ENCODE results near the gene DISP3.

Gene DISP3

GRCh38 chr1:11515368-11516300 is 36.7 kb downstream of the DISP3 start:
- no peak overlapping the region for H3K4me3 ChIP-seq (ENCODE audit: low read length)
- H2AFZ ChIP-seq (ENCODE audit: low read depth, low read length): no peak overlapping the region
- H3K9me3 ChIP-seq (ENCODE audit: low read length): no peaks in the 10 kb centered on the region
- peaks cover 9% of the 10 kb centered on the region for H3K36me3 ChIP-seq (ENCODE audit: insufficient read depth, low read length)
- no peaks in the 10 kb centered on the region for H3K27me3 ChIP-seq (ENCODE audit: insufficient read depth, low read length)
- H3K4me1 ChIP-seq (ENCODE audit: insufficient read depth, low read length): no peaks in the 10 kb centered on the region

- peaks cover 9% of the 10 kb centered on the region for H3K36me3 ChIP-seq (ENCODE audit: insufficient read depth, low read length)
- no peaks in the 10 kb centered on the region for H3K27me3 ChIP-seq (ENCODE audit: insufficient read depth, low read length)
- H2AFZ ChIP-seq (ENCODE audit: low read depth, low read length): no peak overlapping the region
- no peaks in the 10 kb centered on the region for H3K4me1 ChIP-seq (ENCODE audit: insufficient read depth, low read length)
- H3K4me3 ChIP-seq (ENCODE audit: low read length): no peak overlapping the region
- H3K9me3 ChIP-seq (ENCODE audit: low read length): no peaks in the 10 kb centered on the region
Observed at GRCh38 chr1:11516961-11517635, 38.1 kb downstream of the DISP3 start.

- H3K27me3 ChIP-seq (ENCODE audit: insufficient read depth, low read length): no peaks in the 10 kb centered on the region
- no peak overlapping the region for H3K4me3 ChIP-seq (ENCODE audit: low read length)
- H3K36me3 ChIP-seq (ENCODE audit: insufficient read depth, low read length): peaks cover 9% of the 10 kb centered on the region
- H3K4me1 ChIP-seq (ENCODE audit: insufficient read depth, low read length): no peaks in the 10 kb centered on the region
- no peaks in the 10 kb centered on the region for H3K9me3 ChIP-seq (ENCODE audit: low read length)
- no peak overlapping the region for H2AFZ ChIP-seq (ENCODE audit: low read depth, low read length)
Observed at GRCh38 chr1:11518016-11518701, 39.2 kb downstream of the DISP3 start.

GRCh38 chr1:11518791-11519628 is 40.1 kb downstream of the DISP3 start:
- no peak overlapping the region for H2AFZ ChIP-seq (ENCODE audit: low read depth, low read length)

GRCh38 chr1:11519629-11520031 is 40.7 kb downstream of the DISP3 start:
- no peaks in the 10 kb centered on the region for H3K27me3 ChIP-seq (ENCODE audit: insufficient read depth, low read length)
- H3K4me1 ChIP-seq (ENCODE audit: insufficient read depth, low read length): no peaks in the 10 kb centered on the region
- peaks cover 9% of the 10 kb centered on the region for H3K36me3 ChIP-seq (ENCODE audit: insufficient read depth, low read length)
- H3K4me3 ChIP-seq (ENCODE audit: low read length): no peak overlapping the region
- H2AFZ ChIP-seq (ENCODE audit: low read depth, low read length): no peak overlapping the region
- no peaks in the 10 kb centered on the region for H3K9me3 ChIP-seq (ENCODE audit: low read length)

More at GRCh38 chr1:11518791-11519628, 40.1 kb downstream of the DISP3 start:
- H3K36me3 ChIP-seq (ENCODE audit: insufficient read depth, low read length): peaks cover 9% of the 10 kb centered on the region
- no peak overlapping the region for H3K4me3 ChIP-seq (ENCODE audit: low read length)
- H3K9me3 ChIP-seq (ENCODE audit: low read length): no peaks in the 10 kb centered on the region
- H3K4me1 ChIP-seq (ENCODE audit: insufficient read depth, low read length): no peaks in the 10 kb centered on the region
- H3K27me3 ChIP-seq (ENCODE audit: insufficient read depth, low read length): no peaks in the 10 kb centered on the region

- Histone ChIP-seq H3K4me3 (ENCODE audit: low read length) (no peak overlapping the region), H3K36me3 (ENCODE audit: insufficient read depth, low read length) (peaks cover 9% of the 10 kb centered on the region), H2AFZ (ENCODE audit: low read depth, low read length) (no peak overlapping the region)
Observed at GRCh38 chr1:11520531-11521233, 41.7 kb downstream of the DISP3 start.

GRCh38 chr1:11521582-11522399 is 42.8 kb downstream of the DISP3 start:
- no peaks in the 10 kb centered on the region for H3K4me1 ChIP-seq (ENCODE audit: insufficient read depth, low read length)
- no peaks in the 10 kb centered on the region for H3K27me3 ChIP-seq (ENCODE audit: insufficient read depth, low read length)
- no peak overlapping the region for H2AFZ ChIP-seq (ENCODE audit: low read depth, low read length)
- peaks cover 6% of the 10 kb centered on the region for H3K36me3 ChIP-seq (ENCODE audit: insufficient read depth, low read length)
- H3K9me3 ChIP-seq (ENCODE audit: low read length): no peaks in the 10 kb centered on the region
- no peak overlapping the region for H3K4me3 ChIP-seq (ENCODE audit: low read length)

More at GRCh38 chr1:11520531-11521233, 41.7 kb downstream of the DISP3 start:
- no peaks in the 10 kb centered on the region for H3K27me3 ChIP-seq (ENCODE audit: insufficient read depth, low read length)
- H3K9me3 ChIP-seq (ENCODE audit: low read length): no peaks in the 10 kb centered on the region
- H3K4me1 ChIP-seq (ENCODE audit: insufficient read depth, low read length): no peaks in the 10 kb centered on the region

- no peaks in the 10 kb centered on the region for H3K9me3 ChIP-seq (ENCODE audit: low read length)
Observed at GRCh38 chr1:11522400-11523235, 43.7 kb downstream of the DISP3 start.

GRCh38 chr1:11523261-11523660 is 44.3 kb downstream of the DISP3 start:
- H3K27me3 ChIP-seq (ENCODE audit: insufficient read depth, low read length): no peaks in the 10 kb centered on the region
- no peak overlapping the region for H3K4me3 ChIP-seq (ENCODE audit: low read length)
- H3K4me1 ChIP-seq (ENCODE audit: insufficient read depth, low read length): no peaks in the 10 kb centered on the region
- H2AFZ ChIP-seq (ENCODE audit: low read depth, low read length): no peak overlapping the region
- H3K9me3 ChIP-seq (ENCODE audit: low read length): no peaks in the 10 kb centered on the region
- H3K36me3 ChIP-seq (ENCODE audit: insufficient read depth, low read length): peaks cover 6% of the 10 kb centered on the region

More at GRCh38 chr1:11522400-11523235, 43.7 kb downstream of the DISP3 start:
- Histone ChIP-seq H2AFZ (ENCODE audit: low read depth, low read length) (no peak overlapping the region), H3K27me3 (ENCODE audit: insufficient read depth, low read length) (no peaks in the 10 kb centered on the region), H3K36me3 (ENCODE audit: insufficient read depth, low read length) (peaks cover 6% of the 10 kb centered on the region), H3K4me3 (ENCODE audit: low read length) (no peak overlapping the region), H3K4me1 (ENCODE audit: insufficient read depth, low read length) (no peaks in the 10 kb centered on the region)

GRCh38 chr1:11523746-11524464 is 45.0 kb downstream of the DISP3 start:
- H3K36me3 ChIP-seq (ENCODE audit: insufficient read depth, low read length): peaks cover 6% of the 10 kb centered on the region
- no peak overlapping the region for H2AFZ ChIP-seq (ENCODE audit: low read depth, low read length)
- no peaks in the 10 kb centered on the region for H3K9me3 ChIP-seq (ENCODE audit: low read length)
- H3K4me3 ChIP-seq (ENCODE audit: low read length): no peak overlapping the region
- H3K27me3 ChIP-seq (ENCODE audit: insufficient read depth, low read length): no peaks in the 10 kb centered on the region
- no peaks in the 10 kb centered on the region for H3K4me1 ChIP-seq (ENCODE audit: insufficient read depth, low read length)

Measured in neuron (in vitro differentiated cells).